C4-2B (cell line): ENCODE measurements around the gene PHETA2.
"Not testable (repeated sequence)": the region's sequence is repeated elsewhere in the genome, so short reads cannot be mapped to it uniquely, and the experiment has no call there.

Experiments
- H3K27ac ChIP-seq: fragments of 450-650 bp; 2 replicates; pipeline ENCODE4 v1.5.1; 2017
- ZFX ChIP-seq: fragments of 450-650 bp; IDR thresholded peaks from 2 replicates; pipeline ENCODE4 v1.6.1; 2017
- TF ChIP-seq, protein P1 (sequence below): fragments of 450-650 bp; conservative IDR thresholded peaks from 2 replicates; pipeline ENCODE4 v1.5.1; 2017; ENCODE audit warnings: mild to moderate bottlenecking

PHETA2 gene

DNA sequence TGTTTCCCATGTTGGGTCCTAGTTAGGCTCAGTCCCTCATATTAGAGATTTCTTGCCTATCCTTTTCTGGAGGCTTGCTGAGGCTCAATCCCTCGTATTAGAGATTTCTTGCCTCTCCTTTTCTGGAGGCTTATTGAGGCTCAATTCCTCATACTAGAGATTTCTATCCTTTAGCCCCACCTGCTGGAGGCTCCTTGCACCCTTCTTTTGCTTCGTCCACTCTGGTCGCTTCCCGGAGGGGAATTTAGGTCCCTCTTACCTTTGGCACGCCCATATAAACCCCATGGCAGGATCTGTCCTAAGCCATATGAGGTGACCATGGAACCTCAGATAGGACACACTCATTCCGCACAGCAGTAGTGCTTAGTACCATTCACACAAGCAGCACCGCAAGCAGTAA lies 40.7 kb downstream of the PHETA2 start:
- TF ChIP-seq, protein P1, sequence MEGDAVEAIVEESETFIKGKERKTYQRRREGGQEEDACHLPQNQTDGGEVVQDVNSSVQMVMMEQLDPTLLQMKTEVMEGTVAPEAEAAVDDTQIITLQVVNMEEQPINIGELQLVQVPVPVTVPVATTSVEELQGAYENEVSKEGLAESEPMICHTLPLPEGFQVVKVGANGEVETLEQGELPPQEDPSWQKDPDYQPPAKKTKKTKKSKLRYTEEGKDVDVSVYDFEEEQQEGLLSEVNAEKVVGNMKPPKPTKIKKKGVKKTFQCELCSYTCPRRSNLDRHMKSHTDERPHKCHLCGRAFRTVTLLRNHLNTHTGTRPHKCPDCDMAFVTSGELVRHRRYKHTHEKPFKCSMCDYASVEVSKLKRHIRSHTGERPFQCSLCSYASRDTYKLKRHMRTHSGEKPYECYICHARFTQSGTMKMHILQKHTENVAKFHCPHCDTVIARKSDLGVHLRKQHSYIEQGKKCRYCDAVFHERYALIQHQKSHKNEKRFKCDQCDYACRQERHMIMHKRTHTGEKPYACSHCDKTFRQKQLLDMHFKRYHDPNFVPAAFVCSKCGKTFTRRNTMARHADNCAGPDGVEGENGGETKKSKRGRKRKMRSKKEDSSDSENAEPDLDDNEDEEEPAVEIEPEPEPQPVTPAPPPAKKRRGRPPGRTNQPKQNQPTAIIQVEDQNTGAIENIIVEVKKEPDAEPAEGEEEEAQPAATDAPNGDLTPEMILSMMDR, result peak; percentile 33
- no peak for TF ChIP-seq ZFX
- no peak overlapping the region for H3K27ac ChIP-seq

DNA sequence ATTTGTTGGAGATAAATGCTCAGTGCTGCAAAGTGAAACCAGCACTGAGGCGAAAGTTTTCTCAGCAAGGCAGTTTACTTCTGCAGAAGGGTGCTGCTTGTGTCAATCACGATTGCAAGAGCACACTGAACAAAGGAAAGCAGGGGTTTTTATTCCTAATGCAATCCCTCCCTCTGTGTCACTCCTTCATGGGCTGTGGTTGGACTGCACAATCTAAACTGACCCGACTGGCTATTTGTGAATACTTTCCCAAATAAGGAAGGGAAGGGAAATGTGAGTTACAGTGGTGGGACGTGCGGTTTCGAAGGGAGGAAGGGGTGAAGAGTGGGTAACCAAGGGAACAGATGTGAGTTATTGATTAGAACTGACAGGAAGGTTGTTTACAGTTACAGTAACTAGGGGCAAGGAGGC lies 41.4 kb downstream of the PHETA2 start:
- not testable (repeated sequence) for H3K27ac ChIP-seq

DNA sequence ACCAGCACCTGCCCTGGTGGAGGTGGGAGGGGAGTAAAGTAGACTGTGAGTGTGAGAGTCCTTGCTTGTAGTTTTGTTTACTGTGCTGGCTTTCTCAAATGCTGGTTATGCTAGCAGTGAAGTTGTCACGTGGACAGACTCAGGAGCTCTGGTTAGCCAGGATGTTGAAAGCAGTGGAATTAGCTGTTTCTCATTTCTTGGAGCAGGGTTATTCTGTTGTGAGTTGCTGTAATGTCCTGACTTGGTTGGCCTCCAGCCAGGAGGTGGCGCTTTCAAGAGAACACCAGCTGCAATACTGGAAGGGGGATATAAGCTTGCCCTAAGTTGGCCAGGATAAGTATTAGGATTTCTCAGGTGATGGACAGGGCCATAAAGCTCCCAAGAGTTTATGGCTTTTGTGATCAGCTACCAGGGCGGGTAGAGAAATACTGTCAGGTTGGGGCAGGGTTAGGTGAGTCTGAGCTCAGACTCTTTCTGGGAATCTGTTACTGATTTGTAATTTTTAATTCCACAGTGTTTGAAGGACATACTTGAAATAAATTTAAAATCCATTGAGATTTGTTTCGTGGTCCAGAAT lies 42.9 kb downstream of the PHETA2 start:
- H3K27ac ChIP-seq, result no peak overlapping the region
- no peak for TF ChIP-seq ZFX
- TF ChIP-seq, protein P1, result no peak

DNA sequence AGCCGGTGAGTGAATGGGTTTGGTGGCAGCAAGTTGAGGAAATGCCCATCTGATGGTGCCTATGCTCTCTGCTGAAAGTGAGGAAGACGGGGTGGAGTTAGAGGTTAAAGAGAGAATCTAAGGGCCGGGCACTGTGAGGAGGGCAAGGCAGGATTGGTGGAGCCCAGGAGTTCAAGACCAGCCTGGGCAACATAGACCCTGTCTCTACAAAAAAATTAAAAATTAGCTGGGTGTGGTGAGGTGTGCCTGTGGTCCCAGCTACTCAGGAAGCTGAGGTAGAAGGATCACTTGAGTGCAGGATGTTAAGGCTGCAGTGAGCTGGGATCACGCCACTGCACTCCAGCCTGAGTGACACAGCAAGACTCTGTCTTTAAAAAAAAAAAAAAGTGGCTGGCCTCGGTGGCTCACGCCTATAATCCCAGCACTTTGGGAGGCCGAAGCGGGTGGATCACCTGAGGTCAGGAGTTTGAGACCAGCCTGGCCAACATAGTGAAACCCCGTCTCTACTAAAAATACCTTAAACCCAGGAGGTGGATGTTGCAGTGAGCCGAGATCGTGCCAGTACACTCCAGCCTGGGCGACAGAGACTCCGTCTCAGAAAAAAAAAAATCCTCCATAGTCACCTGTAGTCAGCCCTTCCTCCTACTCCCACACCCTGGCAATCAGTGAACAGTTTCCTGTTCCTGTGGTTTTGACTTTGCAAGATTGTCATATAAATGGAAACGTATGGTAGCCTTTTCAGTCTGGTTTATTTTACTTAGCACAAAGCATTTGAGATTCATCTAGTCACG lies 46.4 kb downstream of the PHETA2 start:
- H3K27ac ChIP-seq, result not testable (repeated sequence)

DNA sequence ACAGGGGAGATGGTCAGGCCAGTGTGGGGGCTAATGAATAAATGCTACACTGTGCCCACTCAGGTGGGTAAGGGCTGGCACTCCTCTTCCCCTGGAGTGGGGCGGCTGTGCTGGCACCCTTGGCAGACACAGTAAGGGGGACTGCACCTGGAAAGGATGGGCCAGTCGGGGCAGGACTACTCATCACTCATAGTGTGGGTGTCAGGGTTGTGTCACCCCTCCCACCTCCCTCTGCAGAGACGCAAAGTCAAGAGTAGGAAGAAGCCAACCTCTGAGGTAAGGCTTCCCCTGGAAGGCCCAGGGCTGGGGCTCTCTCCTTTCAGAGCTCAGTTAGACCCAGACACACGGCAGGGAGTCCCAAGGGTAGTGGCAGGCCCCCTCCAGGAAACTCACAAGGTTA lies 49.5 kb downstream of the PHETA2 start:
- not testable (repeated sequence) for H3K27ac ChIP-seq

DNA sequence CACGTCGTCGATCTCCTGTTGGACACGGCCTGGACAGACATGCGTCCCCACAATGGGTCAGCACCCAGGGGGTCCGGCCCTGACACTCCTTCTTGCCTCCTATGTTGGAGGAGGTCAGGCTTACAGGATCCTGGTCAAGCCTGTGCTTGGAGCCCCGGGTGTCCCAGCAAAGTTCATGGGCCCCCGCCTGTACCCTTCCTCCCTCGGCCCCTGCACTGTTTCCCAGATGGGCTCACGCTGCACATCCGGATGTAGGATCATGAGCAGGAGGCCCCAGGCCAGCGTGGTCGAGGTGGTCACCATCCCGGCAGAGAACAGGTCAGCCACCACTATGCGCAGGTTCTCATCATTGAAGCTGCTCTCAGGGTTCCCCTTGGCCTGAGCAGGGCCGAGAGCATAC lies 53.6 kb downstream of the PHETA2 start:
- no peak for TF ChIP-seq ZFX
- TF ChIP-seq, protein P1, result no peak
- no peak overlapping the region for H3K27ac ChIP-seq

DNA sequence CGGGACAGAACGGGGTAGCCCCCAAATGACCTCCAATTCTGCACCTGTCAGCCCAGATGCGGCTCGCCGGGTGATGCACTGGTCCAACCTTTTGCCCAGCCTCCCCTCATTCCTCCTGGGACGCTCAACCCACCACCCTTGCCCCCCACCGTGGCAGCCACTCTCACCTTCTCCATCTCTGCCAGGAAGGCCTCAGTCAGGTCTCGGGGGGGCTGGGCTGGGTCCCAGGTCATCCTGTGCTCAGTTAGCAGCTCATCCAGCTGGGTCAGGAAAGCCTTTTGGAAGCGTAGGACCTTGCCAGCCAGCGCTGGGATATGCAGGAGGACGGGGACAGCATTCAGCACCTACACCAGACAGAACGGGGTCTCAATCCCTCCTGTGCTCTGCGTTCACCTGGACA lies 54.0 kb downstream of the PHETA2 start:
- H3K27ac ChIP-seq, result not testable (repeated sequence)
